Measurements from ENCODE around the gene PASD1.

PASD1 gene

GRCh38 chrX:151701531-151701930 is 138.1 kb downstream of the PASD1 start:
- DNase-seq (ENCODE audit: low read depth) = no peak

GRCh38 chrX:151702026-151702714 is 138.7 kb downstream of the PASD1 start:
- DNase-seq (ENCODE audit: low read depth) = no peak

- no peak for DNase-seq (ENCODE audit: low read depth)
These were observed 139.4 kb downstream of the PASD1 start for GRCh38 chrX:151702741-151703340.

- DNase-seq (ENCODE audit: low read depth) = no peak
These were observed 140.0 kb downstream of the PASD1 start for GRCh38 chrX:151703487-151703886.

GRCh38 chrX:151704041-151704663 is 140.7 kb downstream of the PASD1 start:
- DNase-seq (ENCODE audit: low read depth) = no peak

- no peak for DNase-seq (ENCODE audit: low read depth)
These were observed 145.3 kb downstream of the PASD1 start for GRCh38 chrX:151708821-151709220.

- no peak for DNase-seq (ENCODE audit: low read depth)
These were observed 147.0 kb downstream of the PASD1 start for GRCh38 chrX:151710457-151710856.

GRCh38 chrX:151711154-151711553 is 147.7 kb downstream of the PASD1 start:
- no peak for DNase-seq (ENCODE audit: low read depth)

- no peak for DNase-seq (ENCODE audit: low read depth)
These were observed 148.3 kb downstream of the PASD1 start for GRCh38 chrX:151711787-151712186.

- DNase-seq (ENCODE audit: low read depth) = no peak
These were observed 148.8 kb downstream of the PASD1 start for GRCh38 chrX:151712253-151712652.

GRCh38 chrX:151713849-151714248 is 150.4 kb downstream of the PASD1 start:
- no peak for DNase-seq (ENCODE audit: low read depth)

GRCh38 chrX:151714362-151714761 is 150.9 kb downstream of the PASD1 start:
- no peak for DNase-seq (ENCODE audit: low read depth)

- no peak for DNase-seq (ENCODE audit: low read depth)
These were observed 152.3 kb downstream of the PASD1 start, which contains the start of gene FATE1 for GRCh38 chrX:151715752-151716151. TSS of gene FATE1 (plus strand) at chrX:151716035. CDS start at chrX:151716120, 85 bp downstream.

- no peak for DNase-seq (ENCODE audit: low read depth)
These were observed 158.9 kb downstream of the PASD1 start for GRCh38 chrX:151722241-151722846.

GRCh38 chrX:151723156-151723760 is 159.8 kb downstream of the PASD1 start:
- no peak for DNase-seq (ENCODE audit: low read depth)

GRCh38 chrX:151724563-151725337 is 161.3 kb downstream of the PASD1 start:
- no peak for DNase-seq (ENCODE audit: low read depth)

- DNase-seq (ENCODE audit: low read depth) = no peak
These were observed 161.8 kb downstream of the PASD1 start for GRCh38 chrX:151725338-151725614.
